WI38 (cell line): Measurements from ENCODE around the gene ABCD1.
"Not testable (repeated sequence)": the region's sequence is repeated elsewhere in the genome, so short reads cannot be mapped to it uniquely, and the experiment has no call there.

Source experiments
- H3K4me3 ChIP-seq: 2 replicates; pipeline ENCODE4 v1.5.1; 2011; ENCODE audit warnings: low read depth, mild to moderate bottlenecking, control low read depth, low read length
- CTCF ChIP-seq: IDR thresholded peaks from 2 replicates; pipeline ENCODE4 v1.5.1; 2012; ENCODE audit warnings: low read depth, mild to moderate bottlenecking, control low read depth, low read length

The ABCD1 gene

GRCh38 chrX:153687121-153688039 lies 37.3 kb upstream of the ABCD1 start, which contains the start of gene SLC6A8:
Gene SLC6A8 (plus strand): TSS chrX:153687926. CDS start chrX:153688575, 649 bp downstream.
- no peak for TF ChIP-seq CTCF
- H3K4me3 ChIP-seq = peak within 1 kb of the TSS; percentile 34

- no peak overlapping the region for H3K4me3 ChIP-seq
- no peak for TF ChIP-seq CTCF
These were observed 36.6 kb upstream of the ABCD1 start for GRCh38 chrX:153688071-153688470.

GRCh38 chrX:153688506-153688905 lies 36.1 kb upstream of the ABCD1 start:
- no peak for TF ChIP-seq CTCF
- peak overlapping the region; percentile 34 for H3K4me3 ChIP-seq

GRCh38 chrX:153688911-153689590 lies 35.6 kb upstream of the ABCD1 start:
- peak overlapping the region; percentile 27; the same call in 1 of the 2 replicates for H3K4me3 ChIP-seq
- TF ChIP-seq CTCF = no peak

- H3K4me3 ChIP-seq = no peak overlapping the region
- TF ChIP-seq CTCF = no peak
These were observed 34.8 kb upstream of the ABCD1 start for GRCh38 chrX:153689654-153690465.

GRCh38 chrX:153690466-153690865 lies 34.2 kb upstream of the ABCD1 start:
- no peak overlapping the region for H3K4me3 ChIP-seq
- TF ChIP-seq CTCF = no peak

- H3K4me3 ChIP-seq = not testable (repeated sequence)
These were observed 33.4 kb upstream of the ABCD1 start for GRCh38 chrX:153691032-153691827.
